ENCODE data around the gene FUZ. TPM values are rescaled to one million over a fixed set of nuclear protein-coding genes. Genes with fewer than 3 reads are reported as not detected.

FUZ gene
- total and polyA plus RNA-seq, 2 experiments from 2014 or later = 11.7 to 21.1 TPM

- in situ Hi-C loops (cut with MboI) = no loop called here
- Histone ChIP-seq H3K36me3 (ENCODE audit: low read depth) (no peaks in the 10 kb centered on the region), H3K9me2 (ENCODE audit: insufficient read depth) (no peaks in the 10 kb centered on the region), H3K9me3 (ENCODE audit: low read depth) (no peaks in the 10 kb centered on the region), H3K4me1 (ENCODE audit: insufficient read depth) (0 out of 2 replicates have a peak, but pooled peaks cover 2% of the 10 kb centered on the region), H3K9ac (0 out of 2 replicates have a peak overlapping the region, but pooled peaks have one; percentile 40), H3K27ac (0 out of 2 replicates have a peak overlapping the region, but pooled peaks have one; percentile 6), H3K27me3 (replicated peaks; ENCODE audit: insufficient read depth) (no peaks in the 10 kb centered on the region), H4K20me1 (ENCODE audit: insufficient read depth) (no peaks in the 10 kb centered on the region; the same call in 1 of the 2 replicates), H3K79me2 (ENCODE audit: insufficient read depth) (peaks cover 100% of the 10 kb centered on the region), H3K4me2 (ENCODE audit: unreplicated experiment) (no peak overlapping the region), H3K4me3 (no peak overlapping the region), H3F3A (ENCODE audit: insufficient read depth) (no peaks in the 10 kb centered on the region), H2AFZ (no peak overlapping the region)
- WGBS, 2 experiments (ENCODE audit: low coverage in 1 of 2, low lambda C conversion rate in 2 of 2, missing lambda C conversion rate in 2 of 2) = 31 to 33% methylated on average over 8 of the region's 8 CpGs
- DNase-seq = no peak
- TF ChIP-seq EZH2phosphoT487 (IDR thresholded peaks at IDR 0.05; ENCODE audit: insufficient read depth, low read depth) (no peak), EZH2 (IDR thresholded peaks at IDR 0.05; ENCODE audit: insufficient read depth, poor library complexity, severe bottlenecking) (no peak)
These were observed 39.3 kb downstream of the FUZ start for GRCh38 chr19:49773663-49774350.

GRCh38 chr19:49772850-49773432 is 40.2 kb downstream of the FUZ start:
- in situ Hi-C loops (cut with MboI) = no loop called here
- no peaks in the 10 kb centered on the region for H3F3A ChIP-seq (ENCODE audit: insufficient read depth)
- peaks cover 11% of the 10 kb centered on the region; the same call in 1 of the 2 replicates for H3K4me1 ChIP-seq (ENCODE audit: insufficient read depth)
- H3K27me3 ChIP-seq (replicated peaks; ENCODE audit: insufficient read depth) = no peaks in the 10 kb centered on the region
- no peak overlapping the region for H2AFZ ChIP-seq
- DNase-seq = no peak
- TF ChIP-seq EZH2 (IDR thresholded peaks at IDR 0.05; ENCODE audit: insufficient read depth, poor library complexity, severe bottlenecking) (no peak), EZH2phosphoT487 (IDR thresholded peaks at IDR 0.05; ENCODE audit: insufficient read depth, low read depth) (no peak)
- 88 to 91% methylated on average over 10 of the region's 10 CpGs for WGBS, 2 experiments (ENCODE audit: low coverage in 1 of 2, low lambda C conversion rate in 2 of 2, missing lambda C conversion rate in 2 of 2)
- H3K27ac ChIP-seq = no peak overlapping the region
- H3K9ac ChIP-seq = no peak overlapping the region
- H3K9me3 ChIP-seq (ENCODE audit: low read depth) = no peaks in the 10 kb centered on the region
- no peaks in the 10 kb centered on the region; the same call in 1 of the 2 replicates for H4K20me1 ChIP-seq (ENCODE audit: insufficient read depth)
- no peak overlapping the region for H3K4me3 ChIP-seq
- no peak overlapping the region for H3K4me2 ChIP-seq (ENCODE audit: unreplicated experiment)
- no peaks in the 10 kb centered on the region for H3K36me3 ChIP-seq (ENCODE audit: low read depth)
- no peaks in the 10 kb centered on the region for H3K9me2 ChIP-seq (ENCODE audit: insufficient read depth)
- peaks cover 100% of the 10 kb centered on the region for H3K79me2 ChIP-seq (ENCODE audit: insufficient read depth)

- H3K4me3 ChIP-seq = no peak overlapping the region
- H3K27me3 ChIP-seq (replicated peaks; ENCODE audit: insufficient read depth) = no peaks in the 10 kb centered on the region
- in situ Hi-C loops (cut with MboI) = no loop called here
- no peak overlapping the region for H3K27ac ChIP-seq
- no peak overlapping the region for H3K9ac ChIP-seq
- peaks cover 99% of the 10 kb centered on the region for H3K79me2 ChIP-seq (ENCODE audit: insufficient read depth)
- no peak overlapping the region for H2AFZ ChIP-seq
- TF ChIP-seq EZH2 (IDR thresholded peaks at IDR 0.05; ENCODE audit: insufficient read depth, poor library complexity, severe bottlenecking) = no peak
- no peak for TF ChIP-seq EZH2phosphoT487 (IDR thresholded peaks at IDR 0.05; ENCODE audit: insufficient read depth, low read depth)
- H3K4me1 ChIP-seq (ENCODE audit: insufficient read depth) = peaks cover 12% of the 10 kb centered on the region; the same call in 1 of the 2 replicates
- H3K9me3 ChIP-seq (ENCODE audit: low read depth) = no peaks in the 10 kb centered on the region
- no peaks in the 10 kb centered on the region for H3K9me2 ChIP-seq (ENCODE audit: insufficient read depth)
- H3K4me2 ChIP-seq (ENCODE audit: unreplicated experiment) = no peak overlapping the region
- DNase-seq = no peak
- no peaks in the 10 kb centered on the region; the same call in 1 of the 2 replicates for H4K20me1 ChIP-seq (ENCODE audit: insufficient read depth)
- no peaks in the 10 kb centered on the region for H3F3A ChIP-seq (ENCODE audit: insufficient read depth)
- no peaks in the 10 kb centered on the region for H3K36me3 ChIP-seq (ENCODE audit: low read depth)
- WGBS, 2 experiments (ENCODE audit: low coverage in 1 of 2, low lambda C conversion rate in 2 of 2, missing lambda C conversion rate in 2 of 2) = 90 to 92% methylated on average over 13 of the region's 13 CpGs
These were observed 41.4 kb downstream of the FUZ start for GRCh38 chr19:49771674-49772139.

GRCh38 chr19:49770529-49770928 is 42.6 kb downstream of the FUZ start:
- H3K4me3 ChIP-seq = no peak overlapping the region
- H3F3A ChIP-seq (ENCODE audit: insufficient read depth) = peaks cover 6% of the 10 kb centered on the region
- H3K79me2 ChIP-seq (ENCODE audit: insufficient read depth) = peaks cover 87% of the 10 kb centered on the region
- in situ Hi-C loops (cut with MboI) = no loop called here
- H4K20me1 ChIP-seq (ENCODE audit: insufficient read depth) = no peaks in the 10 kb centered on the region; the same call in 1 of the 2 replicates
- H3K27ac ChIP-seq = no peak overlapping the region
- H2AFZ ChIP-seq = no peak overlapping the region
- H3K27me3 ChIP-seq (replicated peaks; ENCODE audit: insufficient read depth) = no peaks in the 10 kb centered on the region
- no peaks in the 10 kb centered on the region for H3K9me2 ChIP-seq (ENCODE audit: insufficient read depth)
- no peaks in the 10 kb centered on the region for H3K9me3 ChIP-seq (ENCODE audit: low read depth)
- TF ChIP-seq EZH2phosphoT487 (IDR thresholded peaks at IDR 0.05; ENCODE audit: insufficient read depth, low read depth) (no peak), EZH2 (IDR thresholded peaks at IDR 0.05; ENCODE audit: insufficient read depth, poor library complexity, severe bottlenecking) (no peak)
- DNase-seq = no peak
- no peak overlapping the region for H3K9ac ChIP-seq
- no peaks in the 10 kb centered on the region for H3K36me3 ChIP-seq (ENCODE audit: low read depth)
- H3K4me1 ChIP-seq (ENCODE audit: insufficient read depth) = peaks cover 18% of the 10 kb centered on the region
- 89 to 92% methylated on average over 8 of the region's 8 CpGs for WGBS, 2 experiments (ENCODE audit: low coverage in 1 of 2, low lambda C conversion rate in 2 of 2, missing lambda C conversion rate in 2 of 2)
- no peak overlapping the region for H3K4me2 ChIP-seq (ENCODE audit: unreplicated experiment)

Data from GM23248 (cell line).